ENCODE data around the gene SHROOM1.
A peak's percentile ranks its signal among the peaks of the same experiment; 100 is the strongest.

Gene SHROOM1

GRCh38 chr5:132831095-132831860, 831 bp upstream of the SHROOM1 start:
- TF ChIP-seq CTCF (IDR thresholded peaks at IDR 0.05; ENCODE audit: borderline replicate concordance, control extremely low read depth, extremely low read depth, insufficient read depth, missing control alignments) = no peak
- in situ Hi-C loops (cut with MboI; ENCODE audit: low sequenced_read_pairs, unreplicated experiment) = no loop called here
- no peak for DNase-seq (ENCODE audit: low spot score)

GRCh38 chr5:132829742-132830435, 558 bp downstream of the SHROOM1 start:
- DNase-seq (ENCODE audit: low spot score) = peak; percentile 93
- in situ Hi-C loops (cut with MboI; ENCODE audit: low sequenced_read_pairs, unreplicated experiment) = loop anchor here (10.0 kb wide), 1 partner anchor 445 kb away; no protein-coding TSS in a partner anchor
- peak; percentile 97 for TF ChIP-seq CTCF (IDR thresholded peaks at IDR 0.05; ENCODE audit: borderline replicate concordance, control extremely low read depth, extremely low read depth, insufficient read depth, missing control alignments)

- in situ Hi-C loops (cut with MboI; ENCODE audit: low sequenced_read_pairs, unreplicated experiment) = loop anchor here (10.0 kb wide), 1 partner anchor 444 kb away; no protein-coding TSS in a partner anchor
Measured at GRCh38 chr5:132828846-132829494, 1.5 kb downstream of the SHROOM1 start.

GRCh38 chr5:132827943-132828673, 2.3 kb downstream of the SHROOM1 start:
- no peak for DNase-seq (ENCODE audit: low spot score)
- in situ Hi-C loops (cut with MboI; ENCODE audit: low sequenced_read_pairs, unreplicated experiment) = loop anchor here (10.0 kb wide), 1 partner anchor 443 kb away; no protein-coding TSS in a partner anchor
- no peak for TF ChIP-seq CTCF (IDR thresholded peaks at IDR 0.05; ENCODE audit: borderline replicate concordance, control extremely low read depth, extremely low read depth, insufficient read depth, missing control alignments)

More at GRCh38 chr5:132828846-132829494, 1.5 kb downstream of the SHROOM1 start:
- DNase-seq (ENCODE audit: low spot score) = no peak
- no peak for TF ChIP-seq CTCF (IDR thresholded peaks at IDR 0.05; ENCODE audit: borderline replicate concordance, control extremely low read depth, extremely low read depth, insufficient read depth, missing control alignments)

- in situ Hi-C loops (cut with MboI; ENCODE audit: low sequenced_read_pairs, unreplicated experiment) = loop anchor here (10.0 kb wide), 1 partner anchor 442 kb away; no protein-coding TSS in a partner anchor
- no peak for DNase-seq (ENCODE audit: low spot score)
- TF ChIP-seq CTCF (IDR thresholded peaks at IDR 0.05; ENCODE audit: borderline replicate concordance, control extremely low read depth, extremely low read depth, insufficient read depth, missing control alignments) = no peak
Measured at GRCh38 chr5:132826424-132827082, 3.9 kb downstream of the SHROOM1 start.
